Measurements from ENCODE around the gene CYGB.

Gene CYGB

DNA sequence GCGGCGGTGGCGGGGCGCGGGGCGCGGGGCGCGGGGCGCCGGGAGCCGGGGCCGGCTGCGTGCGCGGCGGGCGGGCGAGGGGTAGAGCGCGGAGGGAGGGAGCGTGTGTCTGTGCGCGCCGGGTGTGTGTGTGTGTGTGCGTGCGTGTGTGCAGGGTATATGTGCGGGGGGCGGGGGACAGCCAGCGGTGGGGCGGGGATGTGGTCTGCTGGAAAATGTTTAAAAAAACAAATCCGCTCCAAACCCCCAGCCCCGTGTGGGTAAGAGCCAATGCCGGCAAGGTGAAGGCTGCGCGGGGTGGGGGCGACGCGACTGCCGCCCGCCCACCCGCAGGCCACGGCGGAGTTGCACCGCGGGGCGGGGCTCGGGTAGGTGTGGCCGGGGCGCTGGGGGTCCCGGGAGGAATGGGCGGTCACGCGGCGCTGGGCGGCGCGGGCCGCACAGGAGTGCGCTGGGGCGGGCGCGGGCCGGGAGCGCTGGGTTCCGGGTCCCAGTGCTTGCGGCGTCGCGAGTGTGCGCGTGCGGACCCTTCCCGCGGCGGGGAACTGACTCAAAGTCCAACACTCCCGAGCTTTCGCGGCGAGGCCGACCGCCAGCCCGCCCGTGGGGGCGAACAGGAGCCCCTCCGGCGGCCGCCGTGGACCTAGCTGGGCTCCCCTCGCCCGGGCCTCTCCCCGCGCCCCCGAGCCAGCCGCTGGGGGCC lies at the start of gene CYGB:
Gene CYGB, minus strand, starts transcription at position 132 of the 703 bp plus-strand sequence. CDS start 167 bp downstream, outside the sequence.
- H2AFZ ChIP-seq (ENCODE audit: low read depth, low read length), result no peak within 1 kb of the TSS
- H3K9me3 ChIP-seq (ENCODE audit: insufficient read depth, low read length, severe bottlenecking), result no peaks in the 10 kb centered on the region
- TF ChIP-seq CTCF (IDR thresholded peaks at IDR 0.05; ENCODE audit: borderline replicate concordance, extremely low read depth, low read length, poor library complexity, severe bottlenecking) (no peak), EZH2 (IDR thresholded peaks at IDR 0.05; ENCODE audit: borderline replicate concordance, low read depth, low read length, severe bottlenecking) (no peak)
- no peaks in the 10 kb centered on the region for H3K36me3 ChIP-seq (ENCODE audit: insufficient read depth, low read length)
- no peaks in the 10 kb centered on the region for H4K20me1 ChIP-seq (ENCODE audit: insufficient read depth, low read length)
- H3K27me3 ChIP-seq (ENCODE audit: insufficient read depth, low read length, poor library complexity), result no peaks in the 10 kb centered on the region
- DNase-seq (no peak), ATAC-seq (ENCODE audit: insufficient read depth, low read depth) (no peak)
- no peak within 1 kb of the TSS for H3K27ac ChIP-seq (ENCODE audit: low read length)
- H3K9ac ChIP-seq (ENCODE audit: low read depth, low read length), result no peak within 1 kb of the TSS
- no peak within 1 kb of the TSS for H3K4me3 ChIP-seq (ENCODE audit: low read depth in 1 of 2, low read length in 2 of 2)
- H3K79me2 ChIP-seq (ENCODE audit: insufficient read depth, low read length), result no peaks in the 10 kb centered on the region
- H3K4me1 ChIP-seq (ENCODE audit: insufficient read depth, low read length), result no peaks in the 10 kb centered on the region
- no peak within 1 kb of the TSS for H3K4me2 ChIP-seq (ENCODE audit: insufficient read depth, low read length)

GRCh38 chr17:76586741-76587487 lies 49.4 kb upstream of the CYGB start:
- ATAC-seq (ENCODE audit: insufficient read depth, low read depth) (peak; percentile 45; the same call in 1 of the 3 replicates), DNase-seq (no peak)
- H3K27me3 ChIP-seq (ENCODE audit: insufficient read depth, low read length, poor library complexity), result peaks cover 44% of the 10 kb centered on the region
- H4K20me1 ChIP-seq (ENCODE audit: insufficient read depth, low read length), result peaks cover 4% of the 10 kb centered on the region; the same call in 1 of the 2 replicates
- no peak overlapping the region for H3K9ac ChIP-seq (ENCODE audit: low read depth, low read length)
- H3K36me3 ChIP-seq (ENCODE audit: insufficient read depth, low read length), result no peaks in the 10 kb centered on the region
- H3K4me2 ChIP-seq (ENCODE audit: insufficient read depth, low read length), result no peak overlapping the region
- no peak overlapping the region for H3K4me3 ChIP-seq (ENCODE audit: low read depth in 1 of 2, low read length in 2 of 2)
- H3K4me1 ChIP-seq (ENCODE audit: insufficient read depth, low read length), result no peaks in the 10 kb centered on the region
- no peak overlapping the region for H3K27ac ChIP-seq (ENCODE audit: low read length)
- H2AFZ ChIP-seq (ENCODE audit: low read depth, low read length), result no peak overlapping the region
- TF ChIP-seq EZH2 (IDR thresholded peaks at IDR 0.05; ENCODE audit: borderline replicate concordance, low read depth, low read length, severe bottlenecking) (no peak), CTCF (IDR thresholded peaks at IDR 0.05; ENCODE audit: borderline replicate concordance, extremely low read depth, low read length, poor library complexity, severe bottlenecking) (no peak)
- H3K79me2 ChIP-seq (ENCODE audit: insufficient read depth, low read length), result no peaks in the 10 kb centered on the region
- no peaks in the 10 kb centered on the region for H3K9me3 ChIP-seq (ENCODE audit: insufficient read depth, low read length, severe bottlenecking)

GRCh38 chr17:76585649-76586593 lies 48.4 kb upstream of the CYGB start, which contains the start of gene ST6GALNAC2:
ST6GALNAC2 (minus strand) TSS chr17:76585860; CDS start chr17:76585808, 52 bp downstream.
- ATAC-seq (ENCODE audit: insufficient read depth, low read depth), result peak; percentile 24; the same call in 1 of the 3 replicates
- Histone ChIP-seq H3K4me1 (ENCODE audit: insufficient read depth, low read length) (no peaks in the 10 kb centered on the region), H3K27ac (ENCODE audit: low read length) (no peak within 1 kb of the TSS), H3K4me3 (ENCODE audit: low read depth in 1 of 2, low read length in 2 of 2) (no peak within 1 kb of the TSS), H3K79me2 (ENCODE audit: insufficient read depth, low read length) (no peaks in the 10 kb centered on the region), H3K36me3 (ENCODE audit: insufficient read depth, low read length) (no peaks in the 10 kb centered on the region), H3K27me3 (ENCODE audit: insufficient read depth, low read length, poor library complexity) (peaks cover 44% of the 10 kb centered on the region), H3K9ac (ENCODE audit: low read depth, low read length) (no peak within 1 kb of the TSS), H4K20me1 (ENCODE audit: insufficient read depth, low read length) (peaks cover 4% of the 10 kb centered on the region; the same call in 1 of the 2 replicates), H2AFZ (ENCODE audit: low read depth, low read length) (no peak within 1 kb of the TSS), H3K4me2 (ENCODE audit: insufficient read depth, low read length) (no peak within 1 kb of the TSS), H3K9me3 (ENCODE audit: insufficient read depth, low read length, severe bottlenecking) (no peaks in the 10 kb centered on the region)
- DNase-seq, result no peak
- TF ChIP-seq CTCF (IDR thresholded peaks at IDR 0.05; ENCODE audit: borderline replicate concordance, extremely low read depth, low read length, poor library complexity, severe bottlenecking) (no peak), EZH2 (IDR thresholded peaks at IDR 0.05; ENCODE audit: borderline replicate concordance, low read depth, low read length, severe bottlenecking) (no peak)

All from DND-41 (cell line).